ENCODE results near the gene SPTBN1. TPM values are rescaled to one million over a fixed set of nuclear protein-coding genes. Genes with fewer than 3 reads are reported as not detected.
A peak's percentile ranks its signal among the peaks of the same experiment; 100 is the strongest.

Gene SPTBN1
- total and polyA plus RNA-seq, 9 of the 15 experiments (the other 6 are each of a cell fraction or from before 2014, with no cell fraction given), result 8.9 to 66.8 (median 31.4) TPM

GRCh38 chr2:54560146-54560881 is 104.2 kb downstream of the SPTBN1 start (continued):
- TF ChIP-seq KAT7 (CRISPR knock-in tag; IDR thresholded peaks at IDR 0.05; ENCODE audit: borderline replicate concordance) (no peak), TAF15 (IDR thresholded peaks at IDR 0.05; ENCODE audit: low read depth, low read length) (no peak), HBP1 (CRISPR knock-in tag; IDR thresholded peaks at IDR 0.05) (no peak), MED1 (CRISPR knock-in tag; IDR thresholded peaks at IDR 0.05; ENCODE audit: borderline replicate concordance) (no peak), MEIS2 (IDR thresholded peaks at IDR 0.05; ENCODE audit: partially characterized antibody) (no peak), E2F6 (IDR thresholded peaks at IDR 0.05; ENCODE audit: borderline replicate concordance in 1 of 2, extremely low read depth in 1 of 2, insufficient read depth in 1 of 2, insufficient read length in 1 of 2, low read depth in 1 of 2, low read length in 1 of 2, poor library complexity in 1 of 2, severe bottlenecking in 1 of 2) (no peak), CTBP1 (IDR thresholded peaks at IDR 0.05; ENCODE audit: borderline replicate concordance) (no peak), POLR2H (tag; IDR thresholded peaks at IDR 0.05; ENCODE audit: low read depth) (peak; percentile 71), FOXK1 (CRISPR knock-in tag; IDR thresholded peaks at IDR 0.05; ENCODE audit: borderline replicate concordance) (no peak), TARDBP (IDR thresholded peaks at IDR 0.05) (no peak), GATAD2A (IDR thresholded peaks at IDR 0.05) (no peak), RBBP5 (IDR thresholded peaks at IDR 0.05; ENCODE audit: borderline replicate concordance, insufficient read depth, low read length, poor library complexity, severe bottlenecking) (peak; percentile 80), NFXL1 (CRISPR knock-in tag; IDR thresholded peaks at IDR 0.05) (no peak), DNMT1 (IDR thresholded peaks at IDR 0.05) (no peak), ZNF75A (CRISPR knock-in tag; IDR thresholded peaks at IDR 0.05) (no peak), DIDO1 (tag; IDR thresholded peaks at IDR 0.05; ENCODE audit: low read depth) (no peak), ELF1 (tag; IDR thresholded peaks at IDR 0.05) (no peak; the same call in none of the 2 replicates), ZNF184 (CRISPR knock-in tag; IDR thresholded peaks at IDR 0.05) (no peak), KDM1A (IDR thresholded peaks at IDR 0.05) (no peak), NCOA6 (IDR thresholded peaks at IDR 0.05) (no peak), EP400 (IDR thresholded peaks at IDR 0.05) (peak; percentile 67), MTA3 (IDR thresholded peaks at IDR 0.05; ENCODE audit: borderline replicate concordance) (no peak), ZNF436 (CRISPR knock-in tag; IDR thresholded peaks at IDR 0.05) (no peak), TFAP4 (CRISPR knock-in tag; IDR thresholded peaks at IDR 0.05; ENCODE audit: borderline replicate concordance) (no peak), CREBBP (IDR thresholded peaks at IDR 0.05; ENCODE audit: low read depth, low read length) (no peak), ZNF175 (CRISPR knock-in tag; IDR thresholded peaks at IDR 0.05; ENCODE audit: low read depth) (no peak), KLF6 (CRISPR knock-in tag; IDR thresholded peaks at IDR 0.05; ENCODE audit: borderline replicate concordance) (no peak), MXI1 (IDR thresholded peaks at IDR 0.05; ENCODE audit: low read depth, low read length) (no peak)

All from K562 (cell line).